ENCODE measurements around the gene NEK6.

The NEK6 gene

DNA sequence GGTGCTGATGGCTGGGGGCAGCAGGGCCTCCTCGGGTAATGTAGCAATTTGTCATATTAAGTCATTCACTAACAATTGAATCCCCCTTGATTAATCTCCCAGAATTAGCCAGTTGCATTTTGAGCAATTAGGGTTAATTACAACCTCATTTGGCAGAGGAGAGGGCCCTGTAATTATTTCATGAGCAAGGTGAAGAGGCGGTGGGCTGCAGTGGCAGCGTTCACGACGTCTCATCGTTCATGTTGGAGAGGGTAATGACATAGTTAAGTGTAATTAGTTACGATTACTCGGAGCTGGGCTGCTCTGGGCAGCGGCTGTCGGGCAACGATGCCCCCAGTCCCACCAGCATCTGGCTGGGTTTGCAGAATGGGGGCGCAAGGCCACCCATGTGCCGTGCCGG is 46.0 kb downstream of the NEK6 start:
- DNase-seq: no peak
- in situ Hi-C loops (cut with HindIII; ENCODE audit: low pct_ligation_motif_present, low pct_unique_long_range_greater_than_20kb, low sequenced_read_pairs): no loop called here

DNA sequence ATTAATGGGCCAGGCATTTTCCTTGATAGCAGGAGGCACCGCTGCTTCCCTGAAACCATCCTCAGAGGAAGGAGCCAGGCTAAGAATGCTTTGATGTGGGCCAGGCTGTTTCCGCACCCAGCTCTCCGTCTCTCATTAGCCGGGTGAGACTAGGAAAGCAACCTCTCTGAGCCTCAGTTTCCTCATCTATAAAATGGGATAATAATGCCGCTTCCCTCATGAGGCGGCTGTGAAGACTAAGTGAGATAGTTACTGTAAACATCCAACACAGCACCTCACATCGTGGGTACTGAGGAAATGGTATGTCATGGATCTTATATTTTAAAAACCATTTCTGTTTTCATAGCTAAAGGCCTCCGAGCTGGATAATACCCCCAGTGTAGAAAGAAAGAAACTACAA is 46.5 kb downstream of the NEK6 start:
- in situ Hi-C loops (cut with HindIII; ENCODE audit: low pct_ligation_motif_present, low pct_unique_long_range_greater_than_20kb, low sequenced_read_pairs): no loop called here

DNA sequence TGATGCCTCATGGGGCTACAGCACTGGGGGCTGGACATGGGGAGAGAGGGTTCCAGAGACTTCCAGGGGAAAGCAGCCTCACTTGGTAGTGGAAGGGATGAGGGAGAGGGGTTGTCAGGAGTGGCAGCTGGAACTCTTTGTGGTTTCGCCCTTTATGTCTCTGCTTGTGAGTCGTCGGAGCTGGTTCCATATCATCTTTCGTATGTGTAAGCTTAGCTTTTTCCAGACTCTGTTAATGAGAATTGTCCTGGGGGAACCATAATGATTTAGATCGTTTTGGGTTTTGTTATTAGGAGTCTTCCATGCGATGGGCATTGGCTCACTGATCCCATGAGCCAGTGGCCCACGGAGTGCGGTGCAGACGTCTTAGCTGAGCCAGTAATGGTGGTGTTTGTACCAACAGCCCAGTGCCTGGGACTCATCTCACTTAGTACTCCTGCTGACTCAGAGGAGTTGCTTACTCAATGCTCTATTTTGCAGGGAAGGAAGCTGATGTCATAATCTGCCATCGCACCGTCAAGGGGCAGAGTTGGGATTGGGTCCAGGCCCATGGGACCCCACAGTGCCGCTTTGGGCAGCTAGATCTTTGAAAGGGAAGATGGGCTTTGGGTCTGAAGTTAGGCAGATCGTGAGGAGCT is 48.5 kb downstream of the NEK6 start:
- DNase-seq: peak; percentile 67
- in situ Hi-C loops (cut with HindIII; ENCODE audit: low pct_ligation_motif_present, low pct_unique_long_range_greater_than_20kb, low sequenced_read_pairs): no loop called here

More for the DNA sequence above, 46.5 kb downstream of the NEK6 start:
- no peak for DNase-seq

GRCh38 chr9:124307379-124308030 is 49.8 kb downstream of the NEK6 start:
- in situ Hi-C loops (cut with HindIII; ENCODE audit: low pct_ligation_motif_present, low pct_unique_long_range_greater_than_20kb, low sequenced_read_pairs): no loop called here
- no peak for DNase-seq

GRCh38 chr9:124308606-124309491 is 51.1 kb downstream of the NEK6 start:
- in situ Hi-C loops (cut with HindIII; ENCODE audit: low pct_ligation_motif_present, low pct_unique_long_range_greater_than_20kb, low sequenced_read_pairs): no loop called here
- no peak for DNase-seq

- DNase-seq: peak; percentile 94
- in situ Hi-C loops (cut with HindIII; ENCODE audit: low pct_ligation_motif_present, low pct_unique_long_range_greater_than_20kb, low sequenced_read_pairs): no loop called here
Measured at GRCh38 chr9:124309667-124310084, 51.9 kb downstream of the NEK6 start.

- no peak for DNase-seq
- in situ Hi-C loops (cut with HindIII; ENCODE audit: low pct_ligation_motif_present, low pct_unique_long_range_greater_than_20kb, low sequenced_read_pairs): no loop called here
Measured at GRCh38 chr9:124311283-124311682, 53.5 kb downstream of the NEK6 start.

GRCh38 chr9:124312290-124313265 is 54.8 kb downstream of the NEK6 start:
- no peak for DNase-seq
- in situ Hi-C loops (cut with HindIII; ENCODE audit: low pct_ligation_motif_present, low pct_unique_long_range_greater_than_20kb, low sequenced_read_pairs): no loop called here

DNA sequence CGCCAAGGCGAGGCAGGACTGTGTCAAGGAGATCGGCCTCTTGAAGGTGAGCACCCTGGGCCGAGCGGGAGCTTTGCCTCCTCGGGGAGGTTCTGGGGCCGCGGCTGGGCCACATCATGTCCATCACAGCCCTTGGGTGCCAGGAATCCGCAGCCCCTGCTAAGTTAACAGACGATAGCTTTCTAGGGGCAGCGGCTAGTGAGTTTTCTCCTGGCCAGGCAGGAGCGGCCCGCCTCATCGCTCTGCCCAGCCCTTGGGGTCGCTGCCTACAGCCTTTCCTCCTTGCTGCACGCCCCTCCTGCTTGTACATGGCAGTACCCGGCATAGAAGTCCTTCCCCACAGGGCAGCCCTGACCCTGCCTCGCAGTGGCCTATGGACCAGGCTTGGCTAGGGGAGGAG is 56.2 kb downstream of the NEK6 start:
- in situ Hi-C loops (cut with HindIII; ENCODE audit: low pct_ligation_motif_present, low pct_unique_long_range_greater_than_20kb, low sequenced_read_pairs): no loop called here
- no peak for DNase-seq

- in situ Hi-C loops (cut with HindIII; ENCODE audit: low pct_ligation_motif_present, low pct_unique_long_range_greater_than_20kb, low sequenced_read_pairs): no loop called here
- DNase-seq: no peak
Measured at GRCh38 chr9:124315882-124316281, 58.1 kb downstream of the NEK6 start.

DNA sequence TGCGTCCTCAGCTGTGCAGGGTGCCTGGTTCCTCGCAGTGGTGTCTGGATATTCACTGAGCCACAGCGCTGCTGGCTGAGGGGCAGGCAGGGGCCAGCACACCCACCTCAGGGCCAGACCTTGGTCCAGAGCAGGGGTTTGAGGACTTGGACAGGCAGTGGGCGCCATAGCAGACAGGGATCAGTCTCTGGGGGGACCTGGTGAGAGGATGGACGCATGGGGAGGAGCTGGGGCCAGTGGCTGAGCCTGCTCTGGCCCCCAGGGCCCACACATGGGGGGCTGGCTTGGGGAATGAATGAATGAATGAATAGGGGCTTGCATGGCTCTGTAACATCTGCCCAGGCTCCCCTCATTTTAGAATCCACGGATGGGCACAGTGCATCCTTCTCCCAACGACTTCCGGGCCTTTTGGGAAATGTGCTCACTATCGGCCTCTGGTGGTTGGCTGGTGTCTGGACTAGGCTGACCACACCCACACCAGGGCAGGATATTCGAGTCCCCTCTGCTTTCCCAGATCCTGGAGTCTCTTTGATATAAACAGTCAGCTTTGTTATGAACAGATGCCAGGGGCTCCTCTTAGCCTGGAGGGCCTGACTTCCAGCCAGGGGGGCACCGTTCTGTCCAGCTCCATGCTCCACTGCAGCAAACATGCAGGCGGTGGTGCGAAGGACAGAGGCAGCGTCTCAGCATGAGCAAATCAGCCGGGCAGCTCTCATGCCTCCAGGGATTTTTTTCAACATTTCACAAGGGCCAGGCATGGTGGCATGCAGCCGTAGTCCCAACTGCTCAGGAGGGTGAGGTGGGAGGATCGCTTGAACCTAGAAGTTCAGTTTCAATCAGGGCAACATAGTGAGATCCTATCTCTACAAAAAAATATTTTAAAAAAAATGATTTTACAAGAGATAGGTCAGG is 62.6 kb downstream of the NEK6 start:
- in situ Hi-C loops (cut with HindIII; ENCODE audit: low pct_ligation_motif_present, low pct_unique_long_range_greater_than_20kb, low sequenced_read_pairs): no loop called here
- DNase-seq: peak; percentile 66

- DNase-seq: no peak
- in situ Hi-C loops (cut with HindIII; ENCODE audit: low pct_ligation_motif_present, low pct_unique_long_range_greater_than_20kb, low sequenced_read_pairs): no loop called here
Measured at GRCh38 chr9:124321416-124321815, 63.7 kb downstream of the NEK6 start.

DNA sequence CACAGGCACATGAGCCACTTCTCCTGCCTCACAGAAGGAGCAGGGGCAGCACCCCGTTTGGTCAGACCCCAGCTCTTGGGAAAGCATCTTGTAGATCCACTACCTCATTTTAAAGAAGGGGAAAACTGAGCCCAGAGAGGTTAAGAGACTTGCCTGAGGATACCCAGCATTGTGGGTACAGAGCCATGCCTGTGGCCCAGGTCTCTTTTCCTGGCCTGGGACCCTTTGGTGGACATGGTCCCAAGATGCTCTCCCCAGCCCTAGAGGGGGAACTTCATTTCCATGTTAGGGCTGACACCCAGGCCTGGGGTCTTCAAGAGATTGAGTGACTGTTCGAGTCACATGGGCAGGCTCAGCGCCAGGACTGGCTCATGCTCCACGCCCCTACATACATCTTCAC is 64.2 kb downstream of the NEK6 start:
- DNase-seq: no peak
- in situ Hi-C loops (cut with HindIII; ENCODE audit: low pct_ligation_motif_present, low pct_unique_long_range_greater_than_20kb, low sequenced_read_pairs): no loop called here

DNA sequence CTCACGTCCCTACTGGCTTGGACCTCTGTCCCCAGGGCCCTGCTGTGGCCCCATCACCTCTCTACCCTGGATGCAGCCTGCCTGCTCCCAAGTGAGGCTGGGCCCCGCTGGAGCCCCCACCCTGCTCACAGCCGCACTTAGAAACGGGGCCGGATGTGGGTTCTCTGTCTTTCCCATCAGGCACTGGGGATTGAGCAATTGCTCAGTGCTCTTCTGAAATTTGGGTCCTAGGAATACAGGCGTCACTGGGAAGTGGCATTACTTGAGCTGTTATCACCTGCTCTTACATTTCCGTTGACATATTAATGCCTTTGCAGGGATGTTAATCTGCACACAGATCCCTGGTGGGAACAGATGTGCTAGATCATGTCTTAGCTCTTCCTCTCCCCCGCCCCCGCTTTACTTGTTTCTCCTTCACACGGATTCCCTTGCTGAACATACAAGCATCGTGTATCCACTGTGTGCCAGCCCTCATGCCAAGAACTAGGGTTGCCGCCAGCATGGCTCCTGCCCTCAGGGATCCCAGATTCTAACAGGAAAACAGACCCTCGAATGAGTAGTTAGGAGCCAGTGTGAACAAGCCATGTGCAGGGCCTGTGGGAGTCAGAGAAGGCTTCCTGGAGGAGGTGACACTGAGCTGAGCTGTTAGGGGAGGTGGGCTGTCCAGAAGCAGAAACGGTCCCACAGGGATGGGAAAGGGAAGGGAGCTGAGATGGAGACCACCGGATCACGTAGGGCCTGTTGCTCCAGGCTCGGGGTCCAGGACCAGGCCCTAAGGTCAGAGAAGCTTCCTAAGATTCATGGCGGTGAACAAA is 65.1 kb downstream of the NEK6 start:
- in situ Hi-C loops (cut with HindIII; ENCODE audit: low pct_ligation_motif_present, low pct_unique_long_range_greater_than_20kb, low sequenced_read_pairs): no loop called here
- DNase-seq: no peak

- in situ Hi-C loops (cut with HindIII; ENCODE audit: low pct_ligation_motif_present, low pct_unique_long_range_greater_than_20kb, low sequenced_read_pairs): no loop called here
Measured at GRCh38 chr9:124323904-124324303, 66.2 kb downstream of the NEK6 start.

DNA sequence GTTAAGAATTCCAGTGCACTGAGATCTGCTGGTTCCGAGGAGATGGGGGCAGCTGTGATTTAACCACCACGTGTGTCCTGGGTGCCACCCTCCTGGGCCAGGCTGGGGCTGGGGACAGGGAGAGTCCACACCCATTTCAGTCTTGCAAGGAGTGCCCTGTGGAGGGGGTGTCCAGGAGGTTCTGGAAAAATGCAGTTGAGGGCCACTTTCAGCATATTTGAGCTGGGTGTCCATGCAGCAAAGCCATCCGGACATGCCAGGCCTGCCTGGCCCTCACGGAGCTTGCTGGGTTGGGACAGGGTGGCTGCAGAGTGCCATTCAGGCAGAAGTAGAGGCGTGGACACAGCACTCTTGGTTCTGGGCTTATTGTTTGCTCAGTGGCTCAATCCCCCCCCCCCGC is 68.1 kb downstream of the NEK6 start:
- in situ Hi-C loops (cut with HindIII; ENCODE audit: low pct_ligation_motif_present, low pct_unique_long_range_greater_than_20kb, low sequenced_read_pairs): no loop called here
- no peak for DNase-seq

More at GRCh38 chr9:124323904-124324303, 66.2 kb downstream of the NEK6 start:
- DNase-seq: no peak

- no peak for DNase-seq
- in situ Hi-C loops (cut with HindIII; ENCODE audit: low pct_ligation_motif_present, low pct_unique_long_range_greater_than_20kb, low sequenced_read_pairs): no loop called here
Measured at GRCh38 chr9:124326378-124326777, 68.6 kb downstream of the NEK6 start.

All from ACHN (cell line).